ENCODE results near the gene ETV2. TPM values are rescaled to one million over a fixed set of nuclear protein-coding genes. Genes with fewer than 3 reads are reported as not detected.

ETV2 gene
- total RNA-seq, 1 experiment from 2014 or later: 1.5 TPM

DNA sequence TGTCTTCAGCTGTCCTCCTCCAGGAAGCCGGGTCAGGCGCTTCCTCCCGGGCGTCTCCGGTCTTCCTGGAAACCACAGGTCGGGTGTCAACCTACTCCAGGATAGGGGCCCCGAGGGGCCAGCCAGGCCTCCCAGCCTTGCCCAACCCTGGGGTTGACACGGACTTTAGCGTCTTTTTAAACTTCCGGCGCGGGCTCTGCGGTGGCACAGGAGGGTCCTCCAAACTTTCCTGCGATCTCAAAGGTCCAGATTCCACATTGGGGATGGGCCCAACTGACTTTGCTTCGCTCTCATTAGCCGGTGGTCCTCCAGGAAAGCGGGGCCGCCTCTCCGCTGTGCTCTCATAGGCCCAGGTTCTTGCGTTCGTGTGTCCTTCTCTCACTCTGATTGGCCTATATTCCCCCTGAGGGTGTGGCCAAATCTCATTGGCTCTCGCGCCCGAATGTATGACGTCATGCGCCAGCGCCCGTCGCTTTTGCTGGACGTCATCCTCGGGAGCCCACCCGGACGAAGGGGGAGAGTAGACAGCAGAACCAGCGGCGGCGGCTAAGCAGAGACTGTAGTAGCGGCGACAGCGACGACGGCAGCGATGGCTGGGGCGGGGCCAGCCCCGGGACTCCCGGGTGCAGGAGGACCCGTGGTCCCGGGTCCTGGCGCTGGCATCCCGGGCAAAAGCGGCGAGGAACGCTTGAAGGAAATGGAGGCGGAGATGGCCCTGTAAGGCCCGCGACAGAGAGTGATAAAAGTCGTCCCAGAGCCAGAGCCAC lies 12.8 kb upstream of the ETV2 start, which contains the start of gene RBM42:
Gene RBM42, plus strand, starts transcription at position 472 of the 767 bp plus-strand sequence. Its CDS starts 118 bp downstream, at position 590.
- Histone ChIP-seq H3K9me2 (ENCODE audit: insufficient read depth) (no peaks in the 10 kb centered on the region), H4K20me1 (ENCODE audit: insufficient read depth) (no peaks in the 10 kb centered on the region), H3K9me3 (ENCODE audit: control insufficient read depth in 1 of 2, insufficient read depth in 1 of 2, low read depth in 1 of 2, low read length in 2 of 2) (no peaks in the 10 kb centered on the region), H3K36me3 (ENCODE audit: control insufficient read depth in 1 of 2, insufficient read depth in 2 of 2, low read length in 2 of 2) (peaks cover 18 to 22% of the 10 kb centered on the region in 2 experiments; a peak in 3 of 4 replicates), H3K4me1 (ENCODE audit: control insufficient read depth in 1 of 2, insufficient read depth in 2 of 2, low read length in 2 of 2) (peaks cover 7 to 9% of the 10 kb centered on the region in 2 experiments; a peak in 3 of 4 replicates), H2AFZ (ENCODE audit: low read depth, low read length, poor library complexity, severe bottlenecking) (no peak within 1 kb of the TSS), H3K4me3 (replicated peaks in 1 of 2; ENCODE audit: low read depth in 1 of 2, low read length in 2 of 2) (peak within 1 kb of the TSS; percentile 89 to 97), H3K79me2 (ENCODE audit: insufficient read depth, low read length) (peaks cover 14% of the 10 kb centered on the region), H3K27me3 (ENCODE audit: insufficient read depth, low read length) (no peaks in the 10 kb centered on the region), H3K4me2 (ENCODE audit: low read length) (peak within 1 kb of the TSS; percentile 98), H3K27ac (ENCODE audit: low read depth, low read length) (peak within 1 kb of the TSS; percentile 73), H3K9ac (ENCODE audit: low read length) (peak within 1 kb of the TSS; percentile 92)
- ChIA-PET CTCF (no interaction called here), RAD21 (ENCODE audit: low non-redundant PET in 1 of 2, low total read pairs in 2 of 2, uncharacterized antibody in 2 of 2, unreplicated experiment in 2 of 2) (no interaction called here), POLR2A (no interaction called here)
- ATAC-seq (peak; percentile 100), DNase-seq (ENCODE audit: low read depth, low spot score) (peak; percentile 99)
- intact Hi-C loops (cut with micrococcal nuclease): no loop called here
- no TSS peak for BruUV-seq (replicated peaks)
- TF ChIP-seq SIN3A (IDR thresholded peaks at IDR 0.05; ENCODE audit: low read depth) (peak; percentile 53), ZNF274 (IDR thresholded peaks at IDR 0.05; ENCODE audit: low read depth, low read length) (no peak), SP1 (IDR thresholded peaks at IDR 0.05; ENCODE audit: low read depth) (peak; percentile 100), POLR2AphosphoS5 (IDR thresholded peaks at IDR 0.05; ENCODE audit: low read depth, low read length) (peak; percentile 69; the same call in 1 of the 2 replicates), TCF7L2 (IDR thresholded peaks at IDR 0.05; ENCODE audit: borderline replicate concordance, extremely low read depth, insufficient read depth, insufficient read length) (no peak), RAD21 (IDR thresholded peaks at IDR 0.05; ENCODE audit: low read depth) (no peak), ZFX (IDR thresholded peaks at IDR 0.05) (peak; percentile 48), ELF1 (IDR thresholded peaks at IDR 0.05; ENCODE audit: borderline replicate concordance, low read depth) (no peak; the same call in 1 of the 2 replicates), CEBPB (IDR thresholded peaks at IDR 0.05; ENCODE audit: low read depth) (no peak), YY1 (IDR thresholded peaks at IDR 0.05; ENCODE audit: extremely low read depth, insufficient replicate concordance, low read depth, low read length) (no peak), REST (IDR thresholded peaks at IDR 0.05; ENCODE audit: low read depth) (no peak), SRF (IDR thresholded peaks at IDR 0.05; ENCODE audit: low read depth) (peak; percentile 98), JUND (IDR thresholded peaks at IDR 0.05) (no peak), EZH2 (IDR thresholded peaks at IDR 0.05) (no peak), CBX3 (IDR thresholded peaks at IDR 0.05; ENCODE audit: low read depth) (peak; percentile 62; the same call in 1 of the 2 replicates), POLR2A (IDR thresholded peaks at IDR 0.05; ENCODE audit: borderline replicate concordance, extremely low read depth, insufficient read depth, insufficient read length) (peak; percentile 21), FOSL1 (IDR thresholded peaks at IDR 0.05; ENCODE audit: low read depth) (no peak), EGR1 (IDR thresholded peaks at IDR 0.05; ENCODE audit: low read depth) (no peak), EZH2phosphoT487 (IDR thresholded peaks at IDR 0.05; ENCODE audit: borderline replicate concordance) (no peak)
- TF ChIP-seq, protein P1, sequence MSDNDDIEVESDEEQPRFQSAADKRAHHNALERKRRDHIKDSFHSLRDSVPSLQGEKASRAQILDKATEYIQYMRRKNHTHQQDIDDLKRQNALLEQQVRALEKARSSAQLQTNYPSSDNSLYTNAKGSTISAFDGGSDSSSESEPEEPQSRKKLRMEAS (IDR thresholded peaks at IDR 0.05): no peak; the same call in 1 of the 2 replicates
- TF ChIP-seq, protein P2, sequence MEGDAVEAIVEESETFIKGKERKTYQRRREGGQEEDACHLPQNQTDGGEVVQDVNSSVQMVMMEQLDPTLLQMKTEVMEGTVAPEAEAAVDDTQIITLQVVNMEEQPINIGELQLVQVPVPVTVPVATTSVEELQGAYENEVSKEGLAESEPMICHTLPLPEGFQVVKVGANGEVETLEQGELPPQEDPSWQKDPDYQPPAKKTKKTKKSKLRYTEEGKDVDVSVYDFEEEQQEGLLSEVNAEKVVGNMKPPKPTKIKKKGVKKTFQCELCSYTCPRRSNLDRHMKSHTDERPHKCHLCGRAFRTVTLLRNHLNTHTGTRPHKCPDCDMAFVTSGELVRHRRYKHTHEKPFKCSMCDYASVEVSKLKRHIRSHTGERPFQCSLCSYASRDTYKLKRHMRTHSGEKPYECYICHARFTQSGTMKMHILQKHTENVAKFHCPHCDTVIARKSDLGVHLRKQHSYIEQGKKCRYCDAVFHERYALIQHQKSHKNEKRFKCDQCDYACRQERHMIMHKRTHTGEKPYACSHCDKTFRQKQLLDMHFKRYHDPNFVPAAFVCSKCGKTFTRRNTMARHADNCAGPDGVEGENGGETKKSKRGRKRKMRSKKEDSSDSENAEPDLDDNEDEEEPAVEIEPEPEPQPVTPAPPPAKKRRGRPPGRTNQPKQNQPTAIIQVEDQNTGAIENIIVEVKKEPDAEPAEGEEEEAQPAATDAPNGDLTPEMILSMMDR (IDR thresholded peaks at IDR 0.05 in 2 of 3, conservative IDR thresholded peaks at IDR 0.05 in 1 of 3; ENCODE audit: borderline replicate concordance in 1 of 3, insufficient read depth in 1 of 3, low read depth in 2 of 3, low read length in 2 of 3): no peak

Measured in HCT116 (cell line).